Right lobe of liver (tissue), 4 donors: ENCODE measurements around the gene DNAJC16.
"Not testable (repeated sequence)": the region's sequence is repeated elsewhere in the genome, so short reads cannot be mapped to it uniquely, and the experiment has no call there.

Experiments used
- POLR2A ChIP-seq: fragments of 450-650 bp; IDR thresholded peaks from one replicate; pipeline ENCODE4 v1.6.1; 2017; ENCODE audit warnings: antibody characterized with exemption, mild to moderate bottlenecking
- TF ChIP-seq, protein P1 (sequence below), 4 donors: fragments of 200-600 bp in 3 of 4; fragments of 450-650 bp in 1 of 4; IDR thresholded peaks; one replicate each; pipeline versions ENCODE4 v1.5.1 to v1.8.0; 2016 to 2022; ENCODE audit warnings: antibody characterized with exemption in 4 of 4, mild to moderate bottlenecking in 2 of 4
- donor health status: DM: no; HTN: no; CAD: no.
- donor health status: DM: no; HTN: no; CAD: no.
- donor health status: DM: no; HTN: yes; CAD: no.

DNA sequence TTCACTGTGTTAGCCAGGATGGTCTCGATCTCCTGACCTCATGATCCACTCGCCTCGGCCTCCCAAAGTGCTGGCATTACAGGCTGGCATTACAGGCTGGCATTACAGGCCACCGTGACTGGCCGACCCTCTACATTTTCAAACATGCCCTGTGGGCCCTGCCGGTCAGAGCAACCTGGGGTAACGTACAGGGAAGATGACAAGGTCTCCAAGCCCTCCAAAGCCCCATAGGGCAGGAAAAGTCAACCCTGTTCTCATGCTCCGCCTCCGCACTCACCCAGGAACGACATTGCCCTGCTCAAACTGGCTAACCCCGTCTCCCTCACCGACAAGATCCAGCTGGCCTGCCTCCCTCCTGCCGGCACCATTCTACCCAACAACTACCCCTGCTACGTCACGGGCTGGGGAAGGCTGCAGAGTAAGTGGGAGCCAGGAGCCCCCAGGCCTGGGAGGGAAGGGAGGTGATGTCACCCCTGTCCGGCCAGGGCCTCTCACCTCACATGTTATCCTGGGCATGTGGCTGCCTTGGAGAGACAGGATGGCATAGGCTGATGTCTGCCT is 43.6 kb upstream of the DNAJC16 start:
- TF ChIP-seq POLR2A = not testable (repeated sequence)
- TF ChIP-seq, protein P1, sequence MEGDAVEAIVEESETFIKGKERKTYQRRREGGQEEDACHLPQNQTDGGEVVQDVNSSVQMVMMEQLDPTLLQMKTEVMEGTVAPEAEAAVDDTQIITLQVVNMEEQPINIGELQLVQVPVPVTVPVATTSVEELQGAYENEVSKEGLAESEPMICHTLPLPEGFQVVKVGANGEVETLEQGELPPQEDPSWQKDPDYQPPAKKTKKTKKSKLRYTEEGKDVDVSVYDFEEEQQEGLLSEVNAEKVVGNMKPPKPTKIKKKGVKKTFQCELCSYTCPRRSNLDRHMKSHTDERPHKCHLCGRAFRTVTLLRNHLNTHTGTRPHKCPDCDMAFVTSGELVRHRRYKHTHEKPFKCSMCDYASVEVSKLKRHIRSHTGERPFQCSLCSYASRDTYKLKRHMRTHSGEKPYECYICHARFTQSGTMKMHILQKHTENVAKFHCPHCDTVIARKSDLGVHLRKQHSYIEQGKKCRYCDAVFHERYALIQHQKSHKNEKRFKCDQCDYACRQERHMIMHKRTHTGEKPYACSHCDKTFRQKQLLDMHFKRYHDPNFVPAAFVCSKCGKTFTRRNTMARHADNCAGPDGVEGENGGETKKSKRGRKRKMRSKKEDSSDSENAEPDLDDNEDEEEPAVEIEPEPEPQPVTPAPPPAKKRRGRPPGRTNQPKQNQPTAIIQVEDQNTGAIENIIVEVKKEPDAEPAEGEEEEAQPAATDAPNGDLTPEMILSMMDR (IDR thresholded peaks at IDR 0.05) = not testable (repeated sequence)
